ENCODE data around the gene DNAJB12. TPM values are rescaled to one million over a fixed set of nuclear protein-coding genes. Genes with fewer than 3 reads are reported as not detected.

Gene DNAJB12
- total RNA-seq, 1 donor from 2014 or later = 20.5 TPM

GRCh38 chr10:72291019-72291532 is 63.6 kb downstream of the DNAJB12 start:
- H3K9me3 Mint-ChIP-seq (ENCODE audit: unreplicated experiment) = no peaks in the 10 kb centered on the region
- no peak for TF ChIP-seq CTCF (IDR thresholded peaks at IDR 0.05; ENCODE audit: unreplicated experiment)
- no peak overlapping the region for H3K4me3 Mint-ChIP-seq (ENCODE audit: unreplicated experiment)
- H3K27ac Mint-ChIP-seq (ENCODE audit: unreplicated experiment) = no peak overlapping the region
- no peak for DNase-seq (ENCODE audit: low spot score)
- no peaks in the 10 kb centered on the region for H3K36me3 Mint-ChIP-seq (ENCODE audit: low read depth, unreplicated experiment)
- peaks cover 9% of the 10 kb centered on the region for H3K27me3 Mint-ChIP-seq (ENCODE audit: unreplicated experiment)
- H3K4me1 Mint-ChIP-seq (ENCODE audit: unreplicated experiment) = peaks cover 3% of the 10 kb centered on the region

- Mint-ChIP-seq H3K36me3 (ENCODE audit: low read depth, unreplicated experiment) (no peaks in the 10 kb centered on the region), H3K4me3 (ENCODE audit: unreplicated experiment) (no peak overlapping the region), H3K27ac (ENCODE audit: unreplicated experiment) (no peak overlapping the region), H3K9me3 (ENCODE audit: unreplicated experiment) (no peaks in the 10 kb centered on the region), H3K27me3 (ENCODE audit: unreplicated experiment) (peaks cover 3% of the 10 kb centered on the region), H3K4me1 (ENCODE audit: unreplicated experiment) (no peaks in the 10 kb centered on the region)
- no peak for DNase-seq (ENCODE audit: low spot score)
- TF ChIP-seq CTCF (IDR thresholded peaks at IDR 0.05; ENCODE audit: unreplicated experiment) = no peak
Observed at GRCh38 chr10:72285972-72286521, 68.7 kb downstream of the DNAJB12 start.

- Mint-ChIP-seq H3K36me3 (ENCODE audit: low read depth, unreplicated experiment) (no peaks in the 10 kb centered on the region), H3K27me3 (ENCODE audit: unreplicated experiment) (peaks cover 3% of the 10 kb centered on the region), H3K4me3 (ENCODE audit: unreplicated experiment) (no peak overlapping the region), H3K9me3 (ENCODE audit: unreplicated experiment) (no peaks in the 10 kb centered on the region), H3K27ac (ENCODE audit: unreplicated experiment) (no peak overlapping the region), H3K4me1 (ENCODE audit: unreplicated experiment) (peaks cover 4% of the 10 kb centered on the region)
- no peak for TF ChIP-seq CTCF (IDR thresholded peaks at IDR 0.05; ENCODE audit: unreplicated experiment)
- no peak for DNase-seq (ENCODE audit: low spot score)
Observed at GRCh38 chr10:72283131-72283530, 71.6 kb downstream of the DNAJB12 start.

Other genes with a start within 250 kb of the DNAJB12 start
- 56.7 TPM for gene ANAPC16, start 138.9 kb downstream of the DNAJB12 start, total RNA-seq (ENCODE audit: unreplicated experiment)
- gene ASCC1, start 138.6 kb downstream of the DNAJB12 start, total RNA-seq (ENCODE audit: unreplicated experiment) = 32.1 TPM
- 32.4 TPM for gene DDIT4, start 81.0 kb downstream of the DNAJB12 start, total RNA-seq (ENCODE audit: unreplicated experiment)